ENCODE measurements around the gene PRG2. TPM values are rescaled to one million over a fixed set of nuclear protein-coding genes. Genes with fewer than 3 reads are reported as not detected.

PRG2 gene
- total RNA-seq, 4 donors from 2014 or later = not detected

GRCh38 chr11:57408771-57409170 lies 18.3 kb upstream of the PRG2 start:
- Histone ChIP-seq H3K9me3 (no peaks in the 10 kb centered on the region), H3K27me3 (no peaks in the 10 kb centered on the region), H3K36me3 (peaks cover 16 to 91% (median 35%) of the 10 kb centered on the region in 3 donors), H3K27ac (no peak overlapping the region), H3K4me1 (peaks cover 0 to 40% (median 17%) of the 10 kb centered on the region in 3 donors), H3K4me3 (no peak overlapping the region)
- TF ChIP-seq POLR2A (IDR thresholded peaks at IDR 0.05) (no peak), CTCF (IDR thresholded peaks at IDR 0.05) (no peak)
- intact Hi-C loops (cut with DNase I) = no loop called here
- no peak for DNase-seq
- WGBS, 2 donors = 41% methylated on average over 2 of the region's 2 CpGs; no CpG with 5 or more reads in 1 of the 2 donors

GRCh38 chr11:57407941-57408475 lies 17.6 kb upstream of the PRG2 start:
- peaks cover 16 to 83% (median 32%) of the 10 kb centered on the region in 3 donors for H3K36me3 ChIP-seq
- DNase-seq = no peak
- intact Hi-C loops (cut with DNase I) = no loop called here
- no peak for TF ChIP-seq POLR2A (IDR thresholded peaks at IDR 0.05)
- no peak for TF ChIP-seq CTCF (IDR thresholded peaks at IDR 0.05)
- H3K27me3 ChIP-seq = no peaks in the 10 kb centered on the region
- no peaks in the 10 kb centered on the region for H3K9me3 ChIP-seq
- peaks cover 0 to 32% (median 17%) of the 10 kb centered on the region in 3 donors for H3K4me1 ChIP-seq
- WGBS, 2 donors = 89 to 91% methylated on average over 8 of the region's 8 CpGs
- H3K27ac ChIP-seq = no peak overlapping the region
- H3K4me3 ChIP-seq = no peak overlapping the region

DNA sequence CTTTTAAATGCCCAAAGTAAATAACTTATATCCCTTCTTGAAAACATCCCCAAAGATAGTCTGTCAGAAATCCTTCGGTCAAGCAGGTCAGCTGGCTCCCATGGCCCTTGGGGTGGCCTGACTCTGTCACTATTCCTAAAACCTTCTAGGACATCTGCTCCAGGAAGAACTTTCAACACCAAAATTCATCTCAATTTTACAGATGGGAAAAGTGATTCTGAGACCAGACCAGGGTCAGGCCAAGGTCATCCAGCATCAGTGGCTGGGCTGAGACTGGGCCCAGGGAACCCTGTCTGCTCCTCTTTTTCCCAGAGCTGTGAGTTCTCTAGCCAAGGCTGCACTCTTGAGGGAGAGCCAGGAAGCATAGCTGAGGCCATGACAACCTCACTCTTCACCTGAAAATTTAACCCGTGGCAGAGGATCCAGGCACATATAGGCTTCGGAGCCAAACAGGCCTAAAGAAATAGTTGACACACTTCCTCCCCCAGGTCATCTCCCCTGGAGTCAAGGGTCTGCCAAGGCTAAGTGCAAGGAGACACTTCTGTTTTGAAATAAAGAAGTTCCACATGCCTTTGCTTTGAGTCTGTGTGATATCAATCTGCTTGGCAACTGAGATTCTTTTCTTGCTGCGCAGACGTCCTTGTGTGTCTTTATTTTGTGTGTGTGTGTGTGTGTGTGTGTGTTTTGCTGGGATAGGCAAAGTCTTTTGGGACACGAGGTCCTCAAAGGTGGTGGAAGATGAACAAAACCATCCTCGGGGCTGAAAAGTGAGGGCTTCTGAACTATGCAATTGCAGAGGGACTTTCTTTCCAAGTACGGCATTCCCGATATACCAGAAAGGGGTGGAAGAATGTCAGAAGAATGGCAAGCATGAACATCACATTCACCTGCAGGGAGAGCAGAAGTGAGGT lies 16.8 kb upstream of the PRG2 start:
- Histone ChIP-seq H3K27me3 (no peaks in the 10 kb centered on the region), H3K27ac (peak overlapping the region in 3 of 4 donors; percentile 37 to 72 (median 57)), H3K4me1 (peaks cover 0 to 26% (median 17%) of the 10 kb centered on the region in 3 donors), H3K9me3 (no peaks in the 10 kb centered on the region), H3K36me3 (peaks cover 16 to 76% (median 32%) of the 10 kb centered on the region in 3 donors), H3K4me3 (no peak overlapping the region)
- intact Hi-C loops (cut with DNase I) = no loop called here
- TF ChIP-seq CTCF (IDR thresholded peaks at IDR 0.05) (no peak), POLR2A (IDR thresholded peaks at IDR 0.05) (no peak)
- no peak for DNase-seq
- WGBS, 2 donors = 71 to 84% methylated on average over 8 to 9 of the region's 9 CpGs

GRCh38 chr11:57406337-57406904 lies 16.0 kb upstream of the PRG2 start:
- no peak for DNase-seq
- Histone ChIP-seq H3K36me3 (peaks cover 16 to 67% (median 32%) of the 10 kb centered on the region in 3 donors), H3K4me1 (peaks cover 0 to 26% (median 17%) of the 10 kb centered on the region in 3 donors), H3K4me3 (no peak overlapping the region), H3K9me3 (no peaks in the 10 kb centered on the region), H3K27me3 (no peaks in the 10 kb centered on the region), H3K27ac (peak overlapping the region in 3 of 4 donors; percentile 37 to 72 (median 57))
- WGBS, 2 donors = 38 to 67% methylated on average over 3 to 4 of the region's 4 CpGs
- intact Hi-C loops (cut with DNase I) = no loop called here
- TF ChIP-seq CTCF (IDR thresholded peaks at IDR 0.05) (no peak), POLR2A (IDR thresholded peaks at IDR 0.05) (no peak)
